Urinary bladder (tissue), 4 donors: ENCODE measurements around the gene UBXN1. TPM values are rescaled to one million over a fixed set of nuclear protein-coding genes. Genes with fewer than 3 reads are reported as not detected.
A peak's percentile ranks its signal among the peaks of the same experiment; 100 is the strongest.

Experiments used
- DNase-seq: peaks from one replicate; pipeline ENCODE4 v3.0.0-alpha.2; 2015; ENCODE audit errors: extremely low spot score
- H3K27ac ChIP-seq: one replicate; pipeline ENCODE4 v1.5.1; 2013; ENCODE audit warnings: low read depth, mild to moderate bottlenecking, moderate library complexity
- H3K36me3 ChIP-seq: one replicate; pipeline ENCODE4 v1.6.1; 2013; ENCODE audit warnings: mild to moderate bottlenecking, moderate library complexity; ENCODE audit not compliant: insufficient read depth
- H3K4me1 ChIP-seq: one replicate; pipeline ENCODE4 v1.6.1; 2013; ENCODE audit warnings: mild to moderate bottlenecking, moderate library complexity; ENCODE audit not compliant: insufficient read depth
- H3K4me3 ChIP-seq: one replicate; pipeline ENCODE4 v1.5.1; 2013; ENCODE audit warnings: low read depth, low read length
- WGBS: extraction: QIAGEN DNeasy Blood & Tissue Kit; methylation state at CpG from one replicate; pipeline ENCODE4 v1.1.7; 2013; 5-methylcytosine and 5-hydroxymethylcytosine counted together
- polyA plus RNA-seq: library from polyadenylated mRNA; stranded (reverse); fragments of 200-250 nt; gene quantifications from one replicate; pipeline ENCODE4 v1.2.3, GENCODE V29; 2013
- total RNA-seq: library from RNA; depleted of rRNA; stranded (reverse); fragments of >200 nt; gene quantifications from one replicate; pipeline ENCODE4 v1.2.3, GENCODE V29; 2014
- donor health status: healthy with polysubstance abuse.
- donor health status: healthy.

UBXN1 gene
- total and polyA plus RNA-seq, 2 donors, result 34.5 to 206 TPM

DNA sequence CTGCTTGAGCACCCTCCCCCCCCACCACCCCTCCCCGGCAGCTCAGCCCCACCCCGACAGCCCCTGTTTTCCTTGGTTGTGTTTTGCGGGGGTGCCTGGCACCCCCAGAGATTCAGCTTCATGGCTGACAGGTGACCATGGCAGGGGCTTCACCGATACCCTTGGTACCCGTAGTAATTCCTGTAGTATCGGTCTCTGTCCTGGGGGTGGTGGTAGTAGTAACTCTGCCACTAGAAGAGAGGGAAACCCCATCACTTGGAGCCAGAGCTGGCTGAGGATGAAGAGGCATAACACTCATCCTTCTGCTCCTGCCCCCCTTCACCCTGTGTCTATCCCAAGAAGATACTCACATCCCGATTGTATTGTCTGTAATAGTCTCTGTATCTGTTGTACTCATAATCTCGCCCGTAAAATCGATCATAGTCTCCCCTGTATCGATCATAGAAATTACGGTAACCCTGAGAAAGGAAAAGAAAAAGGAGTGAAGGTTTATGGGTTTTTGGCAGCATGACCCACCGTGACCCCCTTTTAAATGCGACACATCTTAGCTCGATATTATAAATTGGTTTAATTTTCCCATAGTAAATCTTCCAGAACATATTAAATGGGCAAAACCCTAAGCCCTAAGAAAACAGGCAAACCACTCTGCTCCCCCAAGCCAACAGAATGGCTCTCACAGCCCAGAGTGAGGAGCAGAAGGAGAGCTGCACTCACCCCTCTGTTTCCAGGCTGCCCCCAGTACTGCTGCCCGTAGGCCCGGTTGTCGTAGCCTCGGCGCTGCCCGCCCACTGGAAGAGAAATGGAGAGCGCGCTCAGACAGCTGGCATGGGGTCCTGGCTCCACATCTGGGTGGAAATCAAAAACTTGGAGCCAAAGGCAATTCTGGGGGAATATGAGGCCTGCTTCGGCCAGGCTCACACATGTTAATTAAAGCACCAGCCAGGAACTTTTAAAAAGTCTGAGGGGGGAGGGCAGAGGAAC is 36.6 kb upstream of the UBXN1 start:
- Histone ChIP-seq H3K36me3 (peaks cover 17% of the 10 kb centered on the region), H3K27ac (no peak overlapping the region), H3K4me3 (no peak overlapping the region), H3K4me1 (no peaks in the 10 kb centered on the region)
- DNase-seq, result no peak
- WGBS, result 90% methylated on average over 24 of the region's 24 CpGs

DNA sequence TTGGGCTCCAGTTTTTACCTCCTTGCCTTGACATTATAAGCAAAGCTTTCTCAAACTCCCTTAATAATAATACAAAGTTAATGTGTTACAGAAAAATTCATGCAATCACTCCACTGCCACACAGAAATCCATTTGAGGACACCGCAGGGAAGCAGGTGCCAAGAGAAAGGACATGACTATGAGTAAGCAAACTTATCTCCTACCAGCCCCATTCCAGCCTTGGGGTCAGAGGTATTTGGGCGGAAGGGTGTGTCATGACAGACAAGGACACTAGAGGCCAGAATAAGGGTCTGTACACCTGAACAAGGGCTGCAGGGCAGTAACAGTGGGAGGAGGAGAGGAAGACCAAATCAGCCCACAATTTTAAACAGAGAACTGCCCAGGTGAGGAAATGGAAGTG is 34.5 kb upstream of the UBXN1 start:
- no peak for DNase-seq
- WGBS, result 88% methylated on average over 2 of the region's 2 CpGs
- H3K4me3 ChIP-seq, result no peak overlapping the region
- H3K27ac ChIP-seq, result no peak overlapping the region
- H3K4me1 ChIP-seq, result no peaks in the 10 kb centered on the region
- H3K36me3 ChIP-seq, result peaks cover 10% of the 10 kb centered on the region

DNA sequence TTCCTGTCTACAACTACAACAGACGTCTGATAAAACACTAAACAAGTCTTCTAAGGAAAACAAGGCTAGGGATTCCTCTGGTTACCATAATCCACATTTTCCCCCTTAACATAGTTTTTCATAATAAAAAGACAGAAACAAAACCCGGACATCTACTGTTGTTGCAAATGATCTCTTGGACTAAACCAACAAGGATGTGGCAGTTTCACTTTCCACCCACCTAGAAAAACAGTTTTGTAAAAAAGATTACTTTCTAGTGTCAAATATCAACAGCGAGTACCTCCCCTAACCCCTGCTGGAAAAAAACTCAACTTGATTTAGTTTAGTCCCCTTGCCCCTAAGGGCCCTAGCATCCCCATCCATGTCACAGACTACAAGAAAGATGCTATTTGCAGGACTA is 34.0 kb upstream of the UBXN1 start:
- 59% methylated on average over 3 of the region's 3 CpGs for WGBS
- no peak for DNase-seq
- Histone ChIP-seq H3K4me1 (no peaks in the 10 kb centered on the region), H3K4me3 (no peak overlapping the region), H3K27ac (no peak overlapping the region), H3K36me3 (peaks cover 9% of the 10 kb centered on the region)

DNA sequence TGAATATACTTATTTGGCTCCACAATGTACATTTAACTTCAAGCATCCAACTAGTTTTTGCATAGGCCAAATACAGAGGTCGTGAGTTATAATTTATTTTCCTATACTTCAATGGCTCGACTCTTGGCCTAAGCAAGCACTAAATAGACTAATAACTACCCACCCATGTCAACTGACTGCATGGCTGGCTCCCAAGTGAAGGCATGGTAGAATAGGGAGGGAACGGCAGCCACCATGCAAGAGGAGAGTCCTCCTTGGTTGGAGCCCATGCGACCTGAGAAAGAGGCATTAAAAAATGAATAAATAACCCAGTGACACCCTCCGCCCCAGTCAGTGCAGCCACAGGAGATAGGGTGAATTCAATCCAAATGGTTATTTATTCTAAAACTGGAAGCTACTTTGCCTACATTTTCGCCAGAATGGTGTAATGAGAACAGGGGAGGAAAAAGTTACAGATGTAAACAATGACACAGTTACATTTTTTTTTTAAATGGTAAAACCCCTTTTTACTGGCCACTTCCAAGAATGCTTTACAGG is 33.5 kb upstream of the UBXN1 start:
- 72% methylated on average over 6 of the region's 6 CpGs for WGBS
- no peaks in the 10 kb centered on the region for H3K4me1 ChIP-seq
- no peak for DNase-seq
- H3K4me3 ChIP-seq, result no peak overlapping the region
- peaks cover 7% of the 10 kb centered on the region for H3K36me3 ChIP-seq
- H3K27ac ChIP-seq, result no peak overlapping the region

DNA sequence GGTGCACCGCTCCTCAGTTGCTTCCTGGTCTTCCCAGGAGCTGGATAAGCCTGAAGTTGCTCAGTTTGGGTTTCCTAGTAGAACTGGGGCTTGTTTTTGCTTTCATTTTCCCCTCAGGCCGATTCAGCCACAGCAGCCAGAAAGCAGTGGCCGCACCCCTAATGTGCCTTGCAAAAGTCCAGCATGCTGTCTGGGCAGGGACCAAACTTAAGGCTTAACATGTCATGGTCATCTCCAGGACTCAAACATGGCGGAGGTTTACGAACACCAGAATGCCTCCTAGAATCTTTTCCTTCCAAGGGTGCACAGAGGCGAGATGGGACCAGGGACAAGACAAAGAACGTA is 31.1 kb upstream of the UBXN1 start:
- peak overlapping the region; percentile 34 for H3K4me3 ChIP-seq
- WGBS, result 41% methylated on average over 7 of the region's 7 CpGs
- no peaks in the 10 kb centered on the region for H3K4me1 ChIP-seq
- H3K27ac ChIP-seq, result peak overlapping the region; percentile 89
- no peaks in the 10 kb centered on the region for H3K36me3 ChIP-seq
- DNase-seq, result no peak

DNA sequence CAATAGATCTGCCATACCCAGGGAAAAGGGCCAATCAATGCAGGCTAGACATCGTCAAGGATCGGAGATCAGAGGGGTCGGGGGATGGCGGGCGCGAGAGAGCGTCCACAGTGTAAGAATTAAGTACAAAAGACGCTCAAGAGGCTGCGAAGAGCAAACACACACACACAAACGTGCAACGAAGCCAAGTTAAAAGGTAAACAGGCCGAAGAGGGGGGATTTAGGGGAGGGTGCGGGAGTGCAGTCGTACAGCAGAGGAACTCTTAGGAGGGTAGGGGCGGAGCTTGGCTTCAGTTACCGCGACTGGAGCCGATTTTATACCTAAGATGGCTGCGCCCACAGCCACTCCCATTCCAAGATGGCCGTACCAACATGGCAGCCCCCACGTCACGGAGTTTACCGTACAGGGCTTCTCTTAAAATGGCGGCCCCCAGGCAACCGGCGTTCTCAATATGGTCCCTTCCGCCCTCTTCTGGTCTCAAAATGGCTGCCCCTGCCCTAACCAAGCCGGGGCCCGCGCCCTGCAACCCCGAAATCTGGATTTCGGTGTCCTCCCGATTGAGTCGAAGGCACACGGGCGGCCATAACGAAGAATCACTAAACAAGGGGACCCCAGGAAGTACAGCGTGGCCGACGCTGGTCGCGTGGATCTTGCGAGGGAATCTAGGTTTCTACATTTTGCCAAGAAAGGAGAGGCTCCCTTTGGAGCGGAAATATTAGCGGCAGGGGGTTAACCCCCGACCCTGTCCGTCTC is 30.6 kb upstream of the UBXN1 start:
- WGBS, result 1% methylated on average over 47 of the region's 47 CpGs
- H3K36me3 ChIP-seq, result no peaks in the 10 kb centered on the region
- no peaks in the 10 kb centered on the region for H3K4me1 ChIP-seq
- peak; percentile 97 for DNase-seq
- peak overlapping the region; percentile 40 for H3K4me3 ChIP-seq
- H3K27ac ChIP-seq, result peak overlapping the region; percentile 89

DNA sequence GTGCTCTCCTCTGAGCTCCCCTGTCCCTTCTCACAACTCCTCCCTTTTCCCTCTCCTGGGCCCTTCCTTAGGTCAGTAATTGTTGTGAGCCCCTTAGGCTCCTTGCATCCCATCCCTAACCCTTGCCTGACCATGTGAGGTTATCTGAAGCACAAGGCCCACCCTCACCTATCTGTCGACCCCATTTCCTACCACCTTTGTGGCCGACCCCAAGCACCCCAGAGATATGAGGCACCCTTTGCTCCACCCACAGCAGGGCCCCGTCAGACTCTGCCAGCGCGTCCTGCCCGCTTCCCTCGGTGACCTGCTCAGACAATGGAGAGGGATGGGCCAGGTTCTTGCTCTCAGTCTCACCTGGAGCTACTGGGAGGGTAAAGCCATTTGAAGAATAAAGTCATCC is 29.9 kb upstream of the UBXN1 start:
- 6% methylated on average over 7 of the region's 7 CpGs for WGBS
- peak overlapping the region; percentile 82 for H3K27ac ChIP-seq
- no peak for DNase-seq
- no peaks in the 10 kb centered on the region for H3K36me3 ChIP-seq
- H3K4me3 ChIP-seq, result peak overlapping the region; percentile 40
- H3K4me1 ChIP-seq, result no peaks in the 10 kb centered on the region

DNA sequence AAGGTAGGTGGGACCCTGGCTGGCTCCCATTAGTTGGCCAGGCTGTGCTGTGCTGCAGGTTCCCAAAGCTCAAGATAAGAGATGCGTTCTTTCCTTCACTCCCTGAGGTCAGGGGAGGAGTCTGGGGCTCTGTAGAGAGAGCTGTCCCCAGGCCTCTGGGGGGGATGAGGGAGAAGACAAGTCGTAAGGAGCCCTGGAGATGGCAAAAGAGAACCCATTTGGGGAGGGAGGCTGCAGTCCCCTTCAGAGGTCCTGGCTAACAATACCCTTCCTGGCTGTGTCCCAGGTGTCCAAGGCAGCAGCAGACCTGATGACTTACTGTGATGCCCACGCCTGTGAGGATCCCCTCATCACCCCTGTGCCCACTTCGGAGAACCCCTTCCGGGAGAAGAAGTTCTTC is 29.5 kb upstream of the UBXN1 start:
- peak overlapping the region; percentile 40 for H3K4me3 ChIP-seq
- 73% methylated on average over 5 of the region's 5 CpGs for WGBS
- no peaks in the 10 kb centered on the region for H3K4me1 ChIP-seq
- DNase-seq, result no peak
- H3K36me3 ChIP-seq, result no peaks in the 10 kb centered on the region
- H3K27ac ChIP-seq, result peak overlapping the region; percentile 82

DNA sequence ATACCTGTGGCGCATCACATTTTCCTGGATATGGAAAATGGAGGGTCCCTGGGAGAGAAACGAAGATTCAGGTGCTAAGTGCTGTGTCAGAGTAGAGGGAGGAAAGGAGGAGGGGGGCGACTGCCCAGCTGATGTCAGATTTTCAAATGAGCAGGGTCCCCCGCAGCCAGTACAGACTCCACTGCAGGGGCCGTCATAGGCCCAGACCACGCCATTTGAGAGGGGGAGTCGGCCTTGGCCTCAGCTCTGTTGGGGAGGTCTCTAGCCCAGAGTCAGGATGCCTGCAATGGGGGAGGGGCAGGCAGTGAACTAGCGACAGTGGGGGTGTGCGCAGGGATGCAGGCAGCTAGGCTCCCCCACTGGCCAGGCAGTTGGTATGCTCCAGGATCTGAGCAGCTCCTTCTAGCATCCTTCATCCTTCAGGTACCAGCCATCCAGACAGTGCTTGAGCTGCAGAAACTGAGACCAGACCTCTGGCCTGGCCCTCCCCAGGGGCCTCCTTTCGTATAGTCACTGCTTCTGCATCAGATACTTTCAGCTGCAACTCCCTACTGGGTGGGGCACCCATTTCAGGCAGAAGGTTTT is 28.5 kb upstream of the UBXN1 start, which contains the start of the genes BSCL2 and GNG3:
Gene BSCL2 (minus strand): TSS at position 148 of the 585 bp plus-strand sequence. CDS start 229 bp downstream, outside the sequence.
Gene GNG3 (plus strand): TSS at position 400 of the 585 bp plus-strand sequence. CDS start 620 bp downstream, outside the sequence.
- peak; percentile 43 for DNase-seq
- Histone ChIP-seq H3K4me3 (peak within 1 kb of the TSS; percentile 69), H3K27ac (no peak within 1 kb of the TSS), H3K36me3 (no peaks in the 10 kb centered on the region), H3K4me1 (no peaks in the 10 kb centered on the region)
- WGBS, result 74% methylated on average over 10 of the region's 10 CpGs

DNA sequence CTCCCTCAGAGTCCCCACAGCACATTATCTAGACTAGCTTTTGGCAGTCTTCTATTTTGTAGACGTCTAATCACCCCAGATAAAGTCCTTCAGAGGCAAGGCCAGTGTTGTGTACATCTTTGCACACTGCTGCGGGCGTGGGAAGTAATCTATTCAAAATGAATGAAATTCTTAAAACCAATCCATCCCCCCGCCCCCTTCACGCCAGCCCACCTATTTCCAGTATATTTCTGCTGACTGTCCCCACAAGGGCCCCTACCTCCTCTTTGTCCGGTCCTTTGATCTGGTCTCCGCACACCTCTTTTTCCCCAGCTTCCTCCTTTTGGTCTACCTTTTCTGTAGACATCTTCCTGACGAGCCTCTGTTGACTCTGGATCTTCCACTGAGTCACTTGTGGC is 28.0 kb upstream of the UBXN1 start:
- DNase-seq, result no peak
- no peaks in the 10 kb centered on the region for H3K36me3 ChIP-seq
- no peaks in the 10 kb centered on the region for H3K4me1 ChIP-seq
- WGBS, result 73% methylated on average over 8 of the region's 8 CpGs
- H3K4me3 ChIP-seq, result peak overlapping the region; percentile 69
- H3K27ac ChIP-seq, result no peak overlapping the region

DNA sequence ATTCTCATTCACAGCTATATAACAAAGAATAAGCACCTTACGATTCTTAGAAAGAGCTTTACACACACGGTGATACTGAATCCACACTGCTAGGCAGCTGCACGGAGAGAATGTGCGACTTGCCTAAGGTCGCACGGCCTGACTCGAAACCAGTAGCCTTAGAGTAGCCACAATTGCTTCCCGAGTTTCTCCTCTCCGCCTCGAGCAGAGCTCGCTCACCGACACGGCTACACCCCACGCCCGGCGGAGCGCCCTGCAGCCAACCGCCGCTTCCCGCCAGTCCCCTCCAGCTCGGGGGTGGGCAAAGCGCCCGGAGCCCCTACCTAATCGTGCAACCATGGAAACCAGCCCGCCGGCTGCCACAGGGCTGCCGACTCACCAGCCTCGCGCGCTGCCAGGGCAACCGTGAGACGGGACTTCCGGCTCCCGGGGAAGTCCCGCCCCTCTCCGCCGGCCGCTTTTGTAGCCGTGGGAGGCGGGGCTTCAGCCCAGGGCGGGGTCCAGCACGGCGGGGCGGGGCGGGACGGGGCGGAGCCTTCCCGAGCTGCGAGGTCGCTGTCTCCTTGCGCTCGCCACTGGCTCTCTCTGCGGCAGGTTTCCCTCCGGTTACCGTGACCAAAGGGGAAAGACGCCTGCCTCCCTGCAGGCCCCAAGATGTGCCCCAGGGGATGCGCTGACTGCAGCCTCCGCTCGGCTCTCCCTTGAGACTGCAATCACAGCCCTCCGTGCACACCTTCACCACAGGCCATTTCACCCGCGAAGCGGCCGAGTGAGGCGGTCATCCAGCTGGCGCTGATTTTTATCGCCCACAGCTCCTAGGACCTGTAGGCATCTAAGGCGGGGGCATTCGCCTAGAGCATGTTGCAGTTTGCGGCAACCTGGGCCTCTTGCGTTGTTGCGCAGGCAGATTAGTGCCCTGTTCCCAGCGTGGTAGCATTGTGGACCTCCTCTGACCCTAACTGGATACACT is 27.3 kb upstream of the UBXN1 start:
- H3K27ac ChIP-seq, result no peak overlapping the region
- no peaks in the 10 kb centered on the region for H3K4me1 ChIP-seq
- whole genome bisulfite sequencing, result 4% methylated on average over 73 of the region's 73 CpGs
- no peaks in the 10 kb centered on the region for H3K36me3 ChIP-seq
- peak overlapping the region; percentile 69 for H3K4me3 ChIP-seq
- DNase-seq, result peak; percentile 77

DNA sequence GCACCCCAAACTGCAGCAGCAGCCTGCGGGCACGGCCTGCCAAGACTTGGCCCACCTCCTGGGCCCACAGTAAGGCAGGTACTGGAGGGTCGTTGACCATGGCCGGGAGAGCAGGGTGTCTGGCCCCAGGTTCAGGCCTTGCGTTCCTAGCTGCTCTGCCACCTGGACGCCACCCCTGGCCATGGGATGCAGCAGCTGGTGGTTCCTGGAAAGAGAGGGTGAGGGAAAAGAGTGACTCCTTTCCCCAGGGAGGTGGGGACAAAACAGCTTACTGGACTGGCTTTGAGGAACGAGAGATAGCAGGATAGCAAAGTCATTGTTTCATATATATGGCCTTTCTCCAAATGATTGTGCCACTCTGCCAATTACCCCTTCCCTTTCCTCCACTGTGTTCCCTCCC is 26.5 kb upstream of the UBXN1 start:
- DNase-seq, result no peak
- WGBS, result 45% methylated on average over 7 of the region's 7 CpGs

More for the DNA sequence above, 26.5 kb upstream of the UBXN1 start:
- Histone ChIP-seq H3K4me3 (peak overlapping the region; percentile 69), H3K27ac (peak overlapping the region; percentile 11), H3K36me3 (no peaks in the 10 kb centered on the region), H3K4me1 (no peaks in the 10 kb centered on the region)
